HG03139 (cell line): ENCODE measurements around the gene EIF2AK3.

Experiments used
- ATAC-seq: cut with Tn5 transposase; IDR thresholded peaks from one replicate; pipeline ENCODE4 v1.9.1; 2021; ENCODE audit not compliant: unreplicated experiment

Gene EIF2AK3

DNA sequence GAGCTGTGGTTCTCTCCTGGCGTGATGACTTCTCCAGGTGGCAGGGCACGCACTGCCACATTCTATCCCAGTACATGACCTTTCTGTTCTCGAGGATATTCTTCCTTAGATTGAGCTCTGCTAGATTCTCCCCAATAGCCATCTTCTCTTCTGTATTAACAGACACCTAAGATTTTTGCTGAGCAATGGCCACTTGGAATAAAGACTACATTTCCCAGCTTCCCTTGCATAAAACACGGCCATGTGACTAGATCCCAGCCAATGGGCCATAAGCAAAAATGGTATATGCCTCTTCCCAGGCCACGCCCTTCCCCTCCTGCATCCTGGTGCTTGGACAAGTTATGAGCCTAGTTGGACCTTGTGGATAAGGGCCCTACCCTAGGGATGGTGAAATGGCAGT lies 82.1 kb downstream of the EIF2AK3 start:
- ATAC-seq = no peak

DNA sequence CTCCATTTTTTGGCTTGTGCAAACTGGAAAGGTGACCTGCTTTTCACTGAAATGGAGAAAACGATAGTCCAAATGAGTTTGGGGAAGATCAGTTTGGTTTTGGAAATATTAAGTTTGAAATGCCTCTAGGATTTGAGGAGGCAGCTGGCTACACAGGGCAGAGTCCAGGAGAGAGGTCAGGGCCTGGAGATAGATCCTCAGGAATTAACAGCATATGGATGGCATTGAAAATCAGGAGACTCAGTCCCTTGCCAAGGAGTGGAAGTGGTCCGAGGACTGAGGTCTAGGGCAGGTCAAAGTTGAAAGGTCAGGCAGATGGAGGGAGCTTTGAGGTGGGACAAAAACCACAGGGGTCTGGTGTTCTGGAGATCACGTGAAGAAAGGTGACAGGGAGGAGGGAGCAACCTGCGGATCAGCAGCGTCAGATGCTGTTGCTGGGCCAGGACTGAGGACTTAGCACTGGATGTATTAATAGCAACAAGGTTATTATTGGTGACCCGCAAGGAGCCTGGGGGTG lies 83.7 kb downstream of the EIF2AK3 start:
- ATAC-seq = no peak

GRCh38 chr2:88542668-88543067 lies 84.6 kb downstream of the EIF2AK3 start:
- ATAC-seq = no peak

GRCh38 chr2:88540346-88540745 lies 86.9 kb downstream of the EIF2AK3 start:
- ATAC-seq = no peak

- ATAC-seq = no peak
Measured at GRCh38 chr2:88538362-88538917, 88.8 kb downstream of the EIF2AK3 start.

DNA sequence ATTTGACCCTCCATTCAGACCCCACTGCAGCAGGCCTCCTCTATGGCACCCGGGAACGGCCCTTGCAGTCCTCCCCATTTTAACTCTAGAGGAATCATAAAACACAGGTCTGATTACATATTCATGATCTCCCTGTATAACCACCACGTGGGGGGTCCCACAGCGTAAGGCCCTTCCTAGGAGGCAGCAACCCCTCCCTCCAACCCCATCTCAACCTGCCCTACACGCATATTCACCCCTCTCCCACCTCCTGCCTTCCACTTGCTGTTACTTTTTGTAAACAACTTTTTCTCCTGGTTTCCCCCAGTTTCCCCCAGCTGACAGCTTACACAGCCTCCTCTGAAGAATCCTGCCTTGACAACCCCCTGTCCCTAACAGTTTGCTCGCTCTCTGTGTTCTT lies 89.6 kb downstream of the EIF2AK3 start:
- ATAC-seq = no peak

GRCh38 chr2:88530081-88530480 lies 97.2 kb downstream of the EIF2AK3 start:
- ATAC-seq = no peak

DNA sequence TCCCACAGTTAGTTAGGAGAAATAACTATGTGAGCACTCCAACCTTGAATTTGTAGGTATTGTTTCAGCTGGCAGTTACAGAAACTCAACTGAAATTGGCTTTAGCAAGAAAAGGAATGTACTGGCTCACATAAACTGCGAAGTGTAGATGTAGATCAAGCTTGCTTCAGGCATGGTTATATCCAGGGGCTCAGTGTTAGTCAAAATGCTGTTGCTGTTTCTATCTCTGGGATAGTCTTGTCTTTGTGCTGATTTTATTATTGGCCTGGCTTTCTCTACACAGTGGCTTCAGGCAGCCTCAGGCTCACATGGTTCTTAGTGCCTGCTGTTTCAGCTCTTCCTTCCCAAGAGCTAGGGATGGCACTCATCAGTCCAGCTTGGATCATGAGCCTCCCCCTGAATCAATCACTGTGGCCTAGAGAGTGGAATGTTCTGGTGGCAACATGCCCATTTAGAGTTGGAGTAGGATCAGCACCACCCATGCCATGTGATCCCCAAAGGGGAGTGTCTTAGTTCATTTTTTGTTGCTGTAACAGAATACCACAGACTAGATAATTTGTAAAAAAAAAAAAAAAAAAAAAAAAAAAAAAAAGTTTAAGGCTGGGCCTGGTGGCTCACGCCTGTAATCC lies 105.7 kb downstream of the EIF2AK3 start:
- no peak for ATAC-seq

GRCh38 chr2:88517759-88518201 lies 109.5 kb downstream of the EIF2AK3 start:
- no peak for ATAC-seq
